GM21390 (cell line): ENCODE results near the gene SSBP4.

Experiments used
- ATAC-seq: cut with Tn5 transposase; IDR thresholded peaks from one replicate; pipeline ENCODE4 v1.9.1; 2021; ENCODE audit not compliant: unreplicated experiment

The SSBP4 gene

DNA sequence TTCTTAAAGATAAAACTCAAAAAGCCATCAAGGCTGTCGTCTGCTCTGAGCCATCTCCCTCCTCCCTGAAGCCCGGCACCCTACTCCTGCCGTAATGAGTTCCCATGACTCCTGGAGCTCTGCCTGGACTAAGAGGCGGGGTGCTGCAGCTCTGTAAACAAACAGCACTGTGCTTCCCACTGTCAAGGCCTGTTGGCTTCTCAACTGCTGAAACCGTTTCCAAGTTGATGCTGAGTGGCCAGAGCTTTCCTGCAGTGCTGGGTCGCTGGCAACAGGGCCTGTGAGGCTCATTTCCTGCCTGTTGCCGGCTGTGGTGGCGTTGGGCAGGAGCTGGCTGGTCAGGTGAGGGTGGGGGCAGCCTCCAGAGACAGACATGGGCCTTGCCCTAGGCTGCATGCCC, 45.4 kb downstream of the SSBP4 start:
- ATAC-seq = no peak

DNA sequence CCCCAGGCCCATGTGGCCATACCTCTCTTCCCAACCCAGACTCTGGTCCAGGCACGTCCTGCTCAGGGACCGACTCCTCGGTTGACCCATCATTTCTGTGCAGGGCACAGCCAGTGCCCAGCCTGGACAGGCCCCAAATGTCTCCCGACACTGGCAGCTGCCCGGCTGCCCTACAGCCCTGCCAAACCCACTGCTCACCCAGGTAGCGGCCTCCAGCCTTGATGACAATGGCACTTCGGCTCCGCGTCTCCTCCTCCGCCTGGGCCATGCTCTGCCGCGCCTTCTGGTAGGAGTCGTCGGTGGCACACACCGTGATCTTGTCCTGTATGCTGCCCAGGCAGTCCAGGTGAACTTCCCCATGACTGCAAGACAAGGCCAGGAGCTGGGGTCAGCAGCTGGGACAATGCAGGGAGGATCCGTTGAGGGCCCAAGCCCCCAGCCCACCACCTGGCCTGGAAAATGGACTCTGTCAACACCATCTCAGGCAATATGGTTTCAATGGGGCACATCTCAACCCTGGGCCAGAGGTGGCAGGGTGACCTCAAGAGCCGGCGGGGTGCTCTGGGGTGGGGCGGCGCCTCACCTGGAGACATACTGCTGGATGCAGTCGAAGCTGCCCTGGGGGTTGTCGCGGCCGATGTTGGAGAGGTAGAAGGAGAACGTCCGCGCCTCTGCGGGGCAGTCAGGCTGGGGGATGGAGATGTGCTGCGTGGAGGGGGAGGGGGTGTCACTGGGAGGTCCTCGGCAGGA, 46.2 kb downstream of the SSBP4 start:
- ATAC-seq = no peak

DNA sequence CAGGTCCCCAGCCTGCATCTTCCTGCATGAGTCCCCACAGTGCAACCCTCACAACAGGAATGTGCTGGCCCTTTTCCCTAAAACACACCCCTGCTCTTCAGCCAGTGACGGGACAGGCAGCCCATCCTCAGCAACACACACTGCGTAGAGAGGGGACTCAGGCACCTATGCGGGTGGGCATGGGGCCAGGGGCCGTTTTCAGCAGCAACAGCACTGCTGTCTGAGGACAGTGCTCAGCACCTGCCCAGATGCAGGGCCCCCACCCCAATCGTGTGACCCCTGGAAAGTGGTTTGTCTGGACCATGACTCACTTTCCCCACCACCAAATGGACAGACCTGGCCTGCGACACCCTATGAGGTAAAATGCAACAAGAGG, 46.8 kb downstream of the SSBP4 start:
- no peak for ATAC-seq

DNA sequence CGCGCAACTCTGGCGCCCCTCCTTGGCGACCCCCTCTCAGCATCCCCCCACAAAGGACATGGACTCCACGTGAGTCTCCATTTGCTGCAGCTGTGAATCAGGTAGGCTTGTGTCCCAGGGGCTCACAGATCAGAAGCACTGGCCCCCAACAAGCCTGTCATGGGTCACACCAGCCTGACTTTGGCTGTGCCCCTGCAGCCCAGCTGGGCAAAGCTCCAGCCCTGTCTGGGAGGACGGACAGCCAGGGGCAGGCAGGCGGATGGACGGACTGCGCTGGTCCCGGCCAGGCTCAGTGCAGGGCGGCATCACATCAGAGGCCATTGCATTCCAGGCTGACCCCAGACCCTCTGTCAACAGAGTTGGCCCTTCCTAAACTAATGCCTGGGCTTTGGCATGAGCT, 47.2 kb downstream of the SSBP4 start:
- no peak for ATAC-seq

DNA sequence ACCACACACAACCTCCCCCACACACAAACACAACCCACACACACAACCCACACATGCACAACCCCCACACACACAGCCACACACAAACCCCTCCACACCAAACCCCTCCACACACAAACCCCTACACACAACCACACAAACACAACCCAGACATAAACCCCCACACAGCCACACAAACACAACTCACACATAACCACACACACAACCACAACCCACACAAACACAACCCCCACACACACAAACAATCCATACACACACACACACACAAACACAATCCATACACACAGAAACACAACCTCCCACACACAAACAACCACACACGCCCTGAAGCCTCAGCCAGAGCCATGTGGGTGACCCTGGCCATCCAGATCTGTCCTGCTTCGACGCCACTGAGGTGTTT, 48.8 kb downstream of the SSBP4 start:
- no peak for ATAC-seq

DNA sequence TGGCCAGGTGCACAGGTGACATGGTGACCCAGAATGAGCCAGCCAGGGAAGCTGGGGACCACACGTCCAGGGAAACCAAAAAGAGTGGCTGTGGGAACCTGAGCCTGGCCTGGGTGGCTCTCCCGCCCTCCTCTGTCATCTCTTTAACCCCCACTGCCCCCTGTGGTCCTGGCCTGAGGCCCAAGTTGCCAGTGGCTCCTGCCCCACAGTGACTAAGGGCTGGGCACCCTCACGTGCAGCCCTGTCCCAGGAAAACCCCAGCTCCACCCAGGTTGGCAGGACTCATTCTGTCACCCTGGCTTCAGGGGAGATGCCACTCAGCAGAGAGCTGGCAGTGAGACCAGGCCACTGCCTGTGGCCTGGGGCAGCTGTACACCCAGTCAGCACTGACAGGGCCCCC, 49.3 kb downstream of the SSBP4 start:
- ATAC-seq = no peak

DNA sequence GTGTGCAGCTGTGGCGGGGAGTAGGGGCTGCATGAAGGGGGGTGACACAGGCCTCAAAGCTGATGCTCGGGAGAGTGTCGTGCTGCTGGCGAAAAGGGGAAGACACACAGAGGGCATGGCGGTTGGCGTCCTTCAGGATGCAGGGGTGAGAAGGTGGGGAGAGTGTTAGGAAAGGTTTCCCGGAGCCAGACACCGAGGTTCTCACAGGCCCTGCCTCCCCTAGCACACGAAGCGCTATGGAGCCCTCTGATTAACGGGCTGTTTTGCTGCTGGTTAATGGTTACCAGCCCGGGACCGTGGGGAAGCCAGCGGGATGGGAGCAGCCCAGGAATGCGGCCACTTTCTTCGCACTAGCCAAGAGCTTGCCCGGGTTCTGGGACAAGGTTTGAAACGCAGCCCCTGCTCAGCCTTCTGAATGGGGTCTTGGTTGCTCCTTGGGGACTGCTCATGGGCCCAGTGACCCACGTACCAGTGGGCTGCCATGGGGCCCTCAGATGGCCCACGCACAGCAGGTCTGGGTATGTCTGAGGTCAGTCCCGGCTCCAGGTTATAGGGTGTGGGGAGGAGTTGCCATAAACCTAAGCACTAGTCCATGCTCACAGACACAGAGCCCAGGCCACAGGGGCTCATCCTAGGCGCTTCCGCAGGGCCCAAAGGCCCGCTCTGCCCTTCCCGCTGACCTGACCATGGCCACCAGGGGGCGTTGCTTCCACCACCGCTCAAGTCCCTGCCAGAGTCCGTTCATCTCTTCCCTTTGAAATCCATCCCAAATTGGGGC, 50.1 kb downstream of the SSBP4 start:
- no peak for ATAC-seq

DNA sequence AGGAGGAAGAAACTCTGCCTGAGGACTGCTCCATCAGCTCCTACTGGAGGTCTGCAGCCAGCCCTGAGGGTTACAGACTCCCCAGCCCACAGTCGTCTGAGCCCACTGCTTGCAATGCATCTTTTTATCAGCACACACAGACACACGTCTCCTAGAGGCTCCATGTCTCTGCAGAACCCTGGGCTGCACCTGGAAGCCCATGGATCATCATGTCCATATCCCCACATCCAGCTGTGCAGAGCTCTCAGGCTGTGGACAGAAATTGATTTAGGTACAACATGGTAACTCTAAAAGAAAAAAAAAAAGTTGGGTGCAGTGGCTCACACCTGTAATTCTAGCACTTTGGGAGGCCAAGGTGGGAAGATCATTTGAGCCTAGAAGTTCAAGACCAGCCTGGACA, 51.6 kb downstream of the SSBP4 start:
- no peak for ATAC-seq

DNA sequence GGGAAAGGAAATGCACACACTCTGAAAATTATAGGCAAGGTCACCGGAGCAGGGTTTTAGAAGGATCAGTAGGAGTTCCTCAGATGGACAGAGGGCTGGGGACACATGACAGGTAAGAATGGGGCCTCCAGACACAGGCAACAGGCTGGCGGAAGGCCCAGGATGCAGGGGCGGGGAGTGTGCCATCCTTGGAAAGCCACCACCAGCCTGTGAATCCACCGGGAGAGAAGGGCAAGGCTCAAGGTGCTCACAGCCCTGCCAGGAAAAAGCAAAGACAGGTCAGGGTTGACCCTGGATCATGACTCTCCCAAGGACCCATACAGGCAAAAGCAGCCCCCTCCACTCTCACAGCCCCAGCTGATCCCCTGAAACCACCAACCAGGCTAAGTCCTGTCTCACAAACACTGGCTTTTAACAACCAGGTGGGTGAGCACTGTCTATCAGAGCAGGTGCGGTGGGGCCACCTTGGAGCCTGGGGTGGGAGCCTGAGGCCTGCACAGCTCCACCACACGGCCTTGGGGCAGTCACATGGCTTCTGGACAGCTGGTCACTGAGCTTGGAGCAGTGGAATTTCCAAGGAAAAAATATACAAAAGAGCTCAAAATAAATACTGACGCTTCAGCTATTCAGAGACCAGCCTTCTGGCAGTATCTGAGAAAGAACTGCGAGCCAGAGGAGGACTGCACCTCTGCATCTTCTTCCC, 54.0 kb downstream of the SSBP4 start:
- ATAC-seq = no peak

DNA sequence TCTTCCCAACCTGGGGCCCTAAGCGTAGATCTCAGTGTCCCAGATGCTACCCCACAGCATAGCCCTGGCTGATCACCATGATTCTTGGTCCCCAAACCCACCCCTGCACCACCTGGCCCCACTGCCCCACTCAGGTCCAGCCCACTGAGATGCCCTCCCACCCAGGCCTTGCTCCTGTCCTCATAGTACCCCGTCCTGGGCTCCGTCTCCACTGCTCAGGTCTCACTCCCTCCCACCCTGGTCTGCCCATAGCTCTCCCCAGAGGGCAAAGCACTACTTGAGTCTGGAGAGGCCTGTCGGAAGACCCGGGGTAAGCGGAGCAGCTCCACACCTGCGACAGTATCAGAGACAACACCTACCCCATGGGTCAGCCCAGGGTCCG, 54.5 kb downstream of the SSBP4 start:
- no peak for ATAC-seq

DNA sequence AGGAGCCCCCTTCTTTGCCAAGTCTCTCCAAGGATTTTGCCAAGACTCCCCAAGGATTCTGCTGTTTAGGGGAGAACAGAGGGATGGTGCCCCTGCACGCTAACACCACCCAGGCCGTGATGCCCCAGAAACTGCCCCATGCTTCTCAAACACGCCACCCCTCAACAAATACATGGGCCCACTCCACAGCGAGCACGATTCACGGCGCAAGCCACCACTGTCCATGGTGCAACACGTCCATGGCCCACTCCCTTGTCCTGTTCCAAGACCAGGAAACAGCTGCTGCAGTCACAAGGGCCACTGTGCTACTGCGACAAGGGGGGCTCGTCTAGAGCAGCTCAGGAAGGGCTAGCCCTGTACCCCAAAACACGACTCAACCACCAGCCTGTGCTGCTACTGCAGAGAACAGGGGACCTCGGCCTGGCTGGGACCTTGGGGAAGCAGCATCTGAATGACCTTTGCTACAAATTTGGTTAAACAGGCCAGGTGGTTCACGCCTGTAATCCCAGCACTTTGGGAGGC, 55.2 kb downstream of the SSBP4 start:
- no peak for ATAC-seq

DNA sequence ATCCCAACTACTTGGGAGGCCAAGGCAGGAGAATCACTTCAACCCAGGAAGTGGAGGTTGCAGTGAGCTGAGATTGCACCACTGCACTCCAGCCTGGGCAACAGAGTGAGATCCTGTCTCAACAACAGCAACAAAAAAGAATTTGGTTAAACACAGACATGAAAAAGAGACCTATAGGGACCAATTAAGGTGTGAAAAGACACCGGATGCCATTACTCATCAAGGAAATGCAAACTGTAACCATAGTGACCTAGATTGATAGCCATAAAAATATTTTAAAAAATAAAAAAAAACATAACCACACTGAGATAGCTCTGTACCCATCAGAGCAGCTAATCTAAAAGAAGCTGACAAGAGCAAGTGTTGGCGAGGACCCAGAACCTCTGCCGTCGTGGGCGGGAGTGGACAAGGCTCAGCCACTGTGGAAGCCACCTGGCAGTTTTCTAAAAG, 55.8 kb downstream of the SSBP4 start:
- no peak for ATAC-seq

DNA sequence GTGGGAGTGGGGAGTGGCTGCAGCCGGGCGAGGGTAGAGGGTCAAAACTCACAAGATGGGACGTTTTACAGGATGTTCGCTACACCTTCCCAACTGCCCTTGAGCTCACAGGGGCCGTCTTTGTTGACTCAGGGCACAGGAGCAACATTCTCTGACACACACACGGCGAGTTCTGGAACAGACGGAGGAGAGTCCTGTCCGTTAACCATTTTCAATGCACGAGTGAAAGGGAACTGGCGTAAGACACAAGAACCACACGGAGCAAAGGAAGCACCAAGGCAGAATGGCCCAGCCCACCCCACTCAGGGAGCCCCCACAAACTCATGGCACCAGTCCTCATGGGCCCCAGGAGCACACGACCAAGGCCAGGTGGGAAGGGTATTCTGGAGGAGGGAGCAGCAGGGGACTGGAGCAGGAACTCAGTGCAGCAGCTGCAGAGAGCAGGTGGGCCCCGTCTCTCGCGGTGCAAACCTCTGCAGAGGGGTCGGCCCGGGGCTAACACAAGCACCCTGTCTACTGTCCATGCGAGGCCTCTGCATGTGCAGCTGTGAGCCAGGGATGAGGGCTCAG, 56.6 kb downstream of the SSBP4 start:
- ATAC-seq = no peak

DNA sequence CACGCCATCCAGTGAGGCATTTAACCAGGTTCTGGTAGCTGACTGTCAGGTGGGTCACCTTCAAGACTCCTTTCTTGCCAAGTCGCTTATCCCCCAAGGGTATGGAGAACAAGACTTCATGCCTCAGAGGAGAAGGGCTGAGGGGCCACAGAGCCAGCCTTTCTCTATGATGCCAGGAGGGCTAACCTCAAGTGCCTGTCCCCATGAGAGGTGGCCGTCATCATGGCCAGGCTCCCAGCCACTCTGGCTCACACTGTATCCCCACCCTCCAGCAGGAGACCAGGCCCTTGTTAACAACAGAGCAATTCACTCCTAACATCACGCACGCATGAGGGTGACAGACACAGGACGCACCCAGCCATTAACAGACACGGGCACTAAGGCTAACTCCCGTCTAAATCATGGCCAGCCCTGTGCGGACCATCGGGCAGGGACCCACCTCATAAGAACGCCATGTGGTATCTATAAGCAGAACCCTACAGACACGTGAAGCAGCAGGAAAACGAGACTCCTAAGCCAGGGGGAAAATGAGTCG, 57.4 kb downstream of the SSBP4 start:
- ATAC-seq = no peak

DNA sequence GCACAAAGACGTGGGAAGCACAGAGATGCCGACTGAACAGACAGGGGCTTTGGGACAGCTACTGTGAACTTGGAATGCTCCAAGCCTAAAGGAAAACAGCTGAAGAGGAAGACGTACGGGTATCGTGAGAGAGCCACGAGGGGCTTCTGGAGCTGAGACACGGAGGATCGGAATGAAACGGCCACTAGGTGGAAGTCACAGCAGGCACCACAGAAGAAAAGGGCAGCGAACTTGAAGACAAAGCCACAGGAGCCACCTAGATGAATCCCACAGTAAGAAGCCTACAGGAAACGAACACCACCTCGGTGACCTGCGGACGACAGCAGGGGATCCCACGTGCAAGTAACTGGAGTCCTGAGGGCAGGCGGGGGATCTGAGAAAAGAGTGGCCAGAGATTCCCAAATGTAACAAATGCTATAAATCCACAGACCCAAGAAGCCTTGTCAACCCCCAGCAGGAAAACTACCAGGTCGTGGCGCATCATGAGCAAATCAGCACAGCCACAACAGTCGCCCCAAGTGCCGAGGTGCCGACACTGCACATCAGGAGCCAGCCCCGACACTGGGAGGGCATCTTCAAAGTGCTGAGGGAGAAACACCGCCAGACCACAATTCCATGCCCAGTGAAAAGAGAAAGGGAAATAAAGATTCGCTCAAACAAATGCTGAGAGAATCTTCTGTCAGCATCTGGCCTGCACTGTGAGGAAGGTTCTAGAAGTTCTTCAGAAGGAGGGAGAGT, 58.0 kb downstream of the SSBP4 start:
- ATAC-seq = no peak

DNA sequence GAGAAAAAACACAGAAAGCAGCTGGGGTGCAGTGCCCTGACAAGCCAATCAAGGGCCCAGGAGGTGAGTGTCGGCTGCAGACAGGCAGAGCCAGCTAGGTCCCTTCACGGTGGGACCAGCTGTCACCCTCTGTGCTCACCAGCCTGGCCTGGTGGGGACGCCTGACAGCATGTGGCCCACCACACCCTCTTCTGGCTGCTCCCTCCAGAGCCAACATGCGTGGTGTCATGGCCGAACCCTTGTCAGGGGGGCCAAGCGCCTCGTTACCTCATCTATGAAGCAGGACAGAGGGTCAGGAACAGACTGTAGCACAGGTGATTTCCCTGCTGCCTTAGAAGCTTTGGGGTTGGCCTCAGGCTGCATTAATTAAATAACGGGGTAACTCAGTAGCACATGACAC, 58.8 kb downstream of the SSBP4 start:
- no peak for ATAC-seq

DNA sequence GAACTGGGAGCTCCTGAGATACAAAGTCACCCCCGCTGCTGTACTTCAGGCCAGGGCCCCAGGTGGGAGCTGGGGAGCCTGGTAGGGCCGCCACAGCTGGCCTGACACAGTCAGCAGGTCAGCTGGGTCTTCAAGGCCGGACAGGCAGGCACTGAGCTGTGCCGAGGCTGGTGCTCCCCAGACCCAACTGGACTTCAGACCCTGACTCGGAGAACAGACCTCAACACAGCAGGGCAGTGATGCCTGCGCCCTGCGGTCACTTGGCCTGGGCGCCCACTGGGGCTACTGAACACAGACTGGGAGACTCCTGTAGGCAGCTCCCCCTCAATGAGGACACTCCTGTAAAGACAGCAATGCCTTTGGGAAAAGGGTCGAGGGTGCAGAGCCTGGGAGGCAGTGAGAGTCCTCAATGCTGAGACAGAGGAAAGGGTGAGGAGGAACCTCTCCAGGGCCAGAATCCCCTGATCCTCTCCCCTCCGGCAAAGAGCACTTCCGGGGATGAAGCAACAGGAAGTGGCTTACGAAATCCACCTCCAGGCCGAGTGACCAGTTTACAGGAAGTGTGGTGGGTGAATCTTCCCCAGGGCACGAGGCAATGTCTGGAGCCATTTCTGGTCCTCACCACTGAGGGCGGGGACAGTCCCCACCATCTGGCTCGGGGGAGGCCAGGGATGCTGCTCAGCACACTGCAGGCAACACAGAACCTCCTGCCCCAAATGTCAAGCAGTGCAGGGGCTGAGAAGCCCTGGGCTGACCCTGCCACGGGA, 59.5 kb downstream of the SSBP4 start:
- no peak for ATAC-seq

DNA sequence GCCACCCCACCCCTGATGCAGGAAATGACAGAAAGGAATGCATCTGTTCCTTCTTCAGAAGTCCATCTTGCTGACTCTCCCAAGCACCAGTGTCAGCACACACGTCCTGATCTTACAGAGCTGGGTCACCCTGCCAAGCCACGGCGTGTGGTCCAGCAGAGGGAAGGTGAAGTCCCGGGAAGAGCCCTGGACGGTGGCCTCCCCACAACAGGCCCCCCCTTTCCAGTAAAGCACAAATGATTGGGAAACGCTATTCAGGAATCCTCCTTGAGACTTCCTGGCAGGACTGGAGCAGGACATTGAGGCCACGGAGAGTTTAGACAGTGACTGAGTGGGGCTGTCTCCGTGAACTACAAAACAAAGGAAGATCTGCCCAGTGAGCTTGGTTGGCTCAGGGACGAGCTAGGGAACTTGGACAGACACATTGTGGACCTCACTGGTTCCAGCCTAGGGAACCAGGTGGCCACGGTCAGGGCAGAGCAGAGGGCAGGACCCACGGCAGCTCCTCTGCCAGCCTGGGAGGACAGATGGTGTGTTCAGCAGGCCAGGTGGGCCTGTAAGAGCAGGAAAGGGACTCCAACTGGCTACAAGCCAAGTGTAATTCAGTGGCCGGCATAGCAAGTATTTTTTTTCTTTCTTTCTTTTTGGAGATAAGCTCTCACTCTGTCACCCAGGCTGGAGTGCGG, 61.0 kb downstream of the SSBP4 start:
- ATAC-seq = no peak
